ENCODE data around the gene OPTC. TPM values are rescaled to one million over a fixed set of nuclear protein-coding genes. Genes with fewer than 3 reads are reported as not detected.

The OPTC gene
- total RNA-seq (2022; extraction: Qiagen RNA extraction; ENCODE audit: low read depth): not detected in 5 replicates

GRCh38 chr1:203493901-203494300, at the start of gene OPTC:
OPTC (plus strand) TSS chr1:203494153; CDS start chr1:203496006, 1,853 bp downstream.

DNA sequence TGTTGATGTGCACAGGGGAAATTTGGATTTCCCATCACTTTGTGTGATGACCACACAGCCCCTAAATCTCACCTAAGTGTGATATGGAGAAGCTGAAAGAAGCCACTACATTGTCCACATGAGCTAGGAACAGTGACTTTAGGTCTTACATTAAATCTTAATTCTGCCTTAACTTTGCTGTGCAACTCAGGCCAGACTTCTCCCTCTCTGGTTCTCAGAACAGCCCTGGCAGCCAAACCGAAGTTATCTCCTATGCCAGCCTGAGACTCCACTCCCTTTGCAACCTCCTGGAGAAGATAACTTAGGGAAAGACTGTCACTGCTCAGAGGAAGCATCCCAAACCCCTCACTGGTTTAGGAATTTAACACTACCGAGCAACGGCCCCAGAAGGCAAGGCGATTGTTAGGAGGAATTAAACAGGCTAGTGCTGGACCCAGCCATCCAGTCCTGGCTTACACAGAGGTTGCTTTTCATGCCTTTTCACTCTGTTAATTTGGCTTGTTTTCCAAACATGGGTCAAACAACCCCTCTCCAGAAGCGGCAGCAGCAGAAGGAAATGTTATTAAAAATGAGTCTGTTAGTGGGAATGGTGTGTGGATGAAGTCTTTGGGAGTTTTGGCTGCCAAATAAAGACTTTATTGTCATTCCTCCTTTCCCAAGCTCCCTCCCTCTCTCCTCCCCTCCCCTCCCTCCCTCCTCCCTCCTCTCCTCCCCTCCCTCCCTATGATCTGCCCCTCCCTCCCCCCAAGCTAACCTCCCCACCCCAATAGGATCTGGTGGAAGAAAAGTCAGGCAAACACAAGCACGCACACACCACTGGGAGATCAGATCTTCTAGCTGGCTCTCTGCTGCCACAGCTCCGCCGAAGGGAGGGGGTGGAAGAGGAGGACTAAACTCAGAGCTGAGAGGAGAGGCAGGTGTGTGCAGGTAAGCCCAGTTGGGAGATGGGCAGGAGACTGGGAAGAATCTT, 18.7 kb upstream of the OPTC start, which contains the start of gene PRELP:
Gene PRELP, plus strand, starts transcription at position 795 of the 970 bp plus-strand sequence. CDS start 7,379 bp downstream, outside the sequence.

Other genes starting within 250 kb of the OPTC start
- gene BTG2, start 188.6 kb upstream of the OPTC start, total RNA-seq (2022; extraction: Qiagen RNA extraction; ENCODE audit: low read depth): 12.9 to 16.8 TPM (median 13.9 TPM) in 5 replicates
- 0.23 TPM in 2 of 5 replicates, not detected in the others for gene FMOD, start 143.0 kb upstream of the OPTC start, total RNA-seq (2022; extraction: Qiagen RNA extraction; ENCODE audit: low read depth)
- not detected in 5 replicates for gene PRELP, start 18.3 kb upstream of the OPTC start, total RNA-seq (2022; extraction: Qiagen RNA extraction; ENCODE audit: low read depth)
- gene ATP2B4, start 132.7 kb downstream of the OPTC start, total RNA-seq (2022; extraction: Qiagen RNA extraction; ENCODE audit: low read depth): 15.7 to 26.3 TPM (median 25.0 TPM) in 5 replicates

All from A549 treated with GW870086 at 1 μM for 4 hours (cell line).